BLaER1 (cell line): ENCODE results near the gene POTEC.
"Not testable (repeated sequence)": the region's sequence is repeated elsewhere in the genome, so short reads cannot be mapped to it uniquely, and the experiment has no call there.

Experiments
- H3K27ac ChIP-seq: shearing (Covaris generic); formaldehyde crosslinking; 2 replicates; pipeline ENCODE4 v1.8.1; 2022
- H3K27me3 ChIP-seq: shearing (Covaris generic); formaldehyde crosslinking; 2 replicates; pipeline ENCODE4 v1.8.1; 2022
- H3K36me3 ChIP-seq: shearing (Covaris generic); formaldehyde crosslinking; 2 replicates; pipeline ENCODE4 v1.8.1; 2022
- H3K4me1 ChIP-seq: shearing (Covaris generic); formaldehyde crosslinking; 2 replicates; pipeline ENCODE4 v1.8.1; 2022
- H3K4me2 ChIP-seq: shearing (Covaris generic); formaldehyde crosslinking; 2 replicates; pipeline ENCODE4 v1.8.1; 2022
- H3K4me3 ChIP-seq: shearing (Covaris generic); formaldehyde crosslinking; 2 replicates; pipeline ENCODE4 v1.8.1; 2022
- H3K9ac ChIP-seq: shearing (Covaris generic); formaldehyde crosslinking; 2 replicates; pipeline ENCODE4 v1.8.1; 2022
- H3K9me3 ChIP-seq: shearing (Covaris generic); formaldehyde crosslinking; 2 replicates; pipeline ENCODE4 v1.8.1; 2022
- H4K20me1 ChIP-seq: shearing (Covaris generic); formaldehyde crosslinking; 2 replicates; pipeline ENCODE4 v1.8.1; 2022

POTEC gene

GRCh38 chr18:14473250-14474006 is 70.0 kb downstream of the POTEC start:
- H3K9me3 ChIP-seq, H3K4me3 ChIP-seq, H3K9ac ChIP-seq, H3K4me1 ChIP-seq, H3K27me3 ChIP-seq, H3K36me3 ChIP-seq, H3K4me2 ChIP-seq, H3K27ac ChIP-seq, H4K20me1 ChIP-seq: not testable (repeated sequence)

DNA sequence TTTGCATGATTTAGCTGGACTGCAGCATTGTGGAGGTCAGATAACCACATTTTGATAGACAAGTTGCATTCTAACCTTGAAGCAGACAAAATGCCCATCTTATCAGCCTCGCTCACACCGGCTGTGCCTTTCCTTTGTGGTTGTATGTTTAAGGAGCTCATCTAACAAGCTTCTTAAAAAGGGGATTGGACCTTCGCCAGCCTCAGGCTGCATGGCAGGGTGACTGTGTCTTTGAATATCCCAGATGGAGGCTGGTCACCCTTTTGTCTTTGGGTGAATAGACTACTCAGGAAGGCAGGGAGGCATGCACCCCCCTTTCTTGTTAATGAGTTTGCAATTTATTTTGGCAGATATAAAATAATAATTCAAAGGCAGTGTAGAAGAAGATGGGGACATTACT is 72.1 kb downstream of the POTEC start:
- not testable (repeated sequence) for H3K9ac ChIP-seq, H4K20me1 ChIP-seq, H3K27ac ChIP-seq, H3K4me3 ChIP-seq, H3K4me2 ChIP-seq, H3K27me3 ChIP-seq, H3K36me3 ChIP-seq, H3K9me3 ChIP-seq, H3K4me1 ChIP-seq

GRCh38 chr18:14470446-14470845 is 73.0 kb downstream of the POTEC start:
- not testable (repeated sequence) for H3K4me2 ChIP-seq, H3K4me3 ChIP-seq, H3K36me3 ChIP-seq, H4K20me1 ChIP-seq, H3K9ac ChIP-seq, H3K27me3 ChIP-seq, H3K27ac ChIP-seq, H3K4me1 ChIP-seq, H3K9me3 ChIP-seq

GRCh38 chr18:14470046-14470445 is 73.4 kb downstream of the POTEC start:
- not testable (repeated sequence) for H4K20me1 ChIP-seq, H3K27ac ChIP-seq, H3K27me3 ChIP-seq, H3K9me3 ChIP-seq, H3K9ac ChIP-seq, H3K4me2 ChIP-seq, H3K4me3 ChIP-seq, H3K36me3 ChIP-seq, H3K4me1 ChIP-seq

GRCh38 chr18:14465989-14466388 is 77.4 kb downstream of the POTEC start:
- H3K9ac ChIP-seq, H3K4me3 ChIP-seq, H3K27me3 ChIP-seq, H3K36me3 ChIP-seq, H3K4me1 ChIP-seq, H4K20me1 ChIP-seq, H3K4me2 ChIP-seq, H3K27ac ChIP-seq: not testable (repeated sequence)
- H3K9me3 ChIP-seq, result peaks cover 18% of the 10 kb centered on the region
